Liver (tissue), 9 donors: Measurements from ENCODE around the gene COL20A1. TPM values are rescaled to one million over a fixed set of nuclear protein-coding genes. Genes with fewer than 3 reads are reported as not detected.

Experiments
- DNase-seq: peaks from one replicate; pipeline ENCODE4 v3.0.0-alpha.2; 2017; ENCODE audit warnings: low spot score
- H3K27ac ChIP-seq, 2 donors: one replicate each; pipeline ENCODE4 v1.7.0; 2013; ENCODE audit warnings: inconsistent platforms in 2 of 2, low read length in 2 of 2, control low read depth in 1 of 2, low read depth in 1 of 2, mild to moderate bottlenecking in 1 of 2
- H3K27me3 ChIP-seq, 4 donors: one replicate each; pipeline versions ENCODE4 v1.6.1 to v1.7.0; 2013; ENCODE audit warnings: low read length in 3 of 4, inconsistent platforms in 1 of 4, mild to moderate bottlenecking in 1 of 4, moderate library complexity in 1 of 4; ENCODE audit not compliant: control insufficient read depth in 4 of 4, insufficient read depth in 4 of 4
- H3K36me3 ChIP-seq, 4 donors: one replicate each; pipeline versions ENCODE4 v1.6.1 to v1.7.0; 2013; ENCODE audit warnings: low read length in 3 of 4, mild to moderate bottlenecking in 3 of 4, low read depth in 1 of 4, moderate library complexity in 1 of 4; ENCODE audit not compliant: control insufficient read depth in 4 of 4, insufficient read depth in 3 of 4
- H3K4me1 ChIP-seq, 4 donors: one replicate each; pipeline versions ENCODE4 v1.6.1 to v1.7.0; 2013; ENCODE audit warnings: low read length in 3 of 4, mild to moderate bottlenecking in 3 of 4, moderate library complexity in 1 of 4; ENCODE audit not compliant: control insufficient read depth in 4 of 4, insufficient read depth in 4 of 4
- H3K4me3 ChIP-seq, 3 donors: one replicate each; pipeline versions ENCODE4 v1.6.1 to v1.7.0; 2013; ENCODE audit warnings: low read length in 3 of 3, control low read depth in 1 of 3, low read depth in 1 of 3, mild to moderate bottlenecking in 1 of 3
- H3K9ac ChIP-seq, 2 donors: one replicate each; pipeline ENCODE4 v1.7.0; 2013; ENCODE audit warnings: low read length in 2 of 2, mild to moderate bottlenecking in 2 of 2, moderate library complexity in 2 of 2, control low read depth in 1 of 2, low read depth in 1 of 2
- H3K9me3 ChIP-seq, 4 donors: one replicate each; pipeline versions ENCODE4 v1.6.1 to v1.7.0; 2013; ENCODE audit warnings: low read length in 3 of 4; ENCODE audit not compliant: control insufficient read depth in 4 of 4
- ATF3 ChIP-seq: IDR thresholded peaks from 2 replicates; pipeline ENCODE4 v1.6.1; 2016; ENCODE audit warnings: antibody characterized with exemption
- CTCF ChIP-seq: fragments of 150-350 bp; IDR thresholded peaks from 2 replicates; pipeline ENCODE4 v1.5.1; 2017; ENCODE audit warnings: improper control_type of control experiment, low read depth, low read length; ENCODE audit not compliant: missing input control
- FOXA1 ChIP-seq: IDR thresholded peaks from 2 replicates; pipeline ENCODE4 v1.6.1; 2016; ENCODE audit warnings: antibody characterized with exemption
- HNF4A ChIP-seq, 2 donors: conservative IDR thresholded peaks; 2 replicates each; pipeline ENCODE4 v1.6.1; 2016; ENCODE audit warnings: antibody characterized with exemption in 2 of 2, mild to moderate bottlenecking in 2 of 2
- HNF4G ChIP-seq: IDR thresholded peaks from 2 replicates; pipeline ENCODE4 v1.6.1; 2016; ENCODE audit warnings: antibody characterized with exemption
- JUND ChIP-seq, 2 donors: IDR thresholded peaks; 2 replicates each; pipeline ENCODE4 v1.6.1; 2016; ENCODE audit warnings: antibody characterized with exemption in 2 of 2
- RAD21 ChIP-seq, 2 donors: IDR thresholded peaks; 2 replicates each; pipeline ENCODE4 v1.6.1; 2016; ENCODE audit warnings: antibody characterized with exemption in 2 of 2, mild to moderate bottlenecking in 2 of 2
- REST ChIP-seq: IDR thresholded peaks from 2 replicates; pipeline ENCODE4 v1.6.1; 2016; ENCODE audit warnings: antibody characterized with exemption, mild to moderate bottlenecking
- SP1 ChIP-seq: IDR thresholded peaks from 2 replicates; pipeline ENCODE4 v1.6.1; 2018; ENCODE audit warnings: antibody characterized with exemption, mild to moderate bottlenecking
- TAF1 ChIP-seq: conservative IDR thresholded peaks from 2 replicates; pipeline ENCODE4 v1.6.1; 2016; ENCODE audit warnings: antibody characterized with exemption, mild to moderate bottlenecking
- ZBTB33 ChIP-seq: IDR thresholded peaks from 2 replicates; pipeline ENCODE4 v1.6.1; 2016; ENCODE audit warnings: antibody characterized with exemption
- WGBS: extraction: QIAGEN DNeasy Blood & Tissue Kit; methylation state at CpG from one replicate; pipeline ENCODE4 v1.1.7; 2013; 5-methylcytosine and 5-hydroxymethylcytosine counted together
- polyA plus RNA-seq, 2 donors: library from polyadenylated mRNA; stranded (reverse) in 1 of 2; unstranded in 1 of 2; fragments of 200-250 nt in 1 of 2; fragments of >200 nt in 1 of 2; fragmentation: Nextera tagmentation in 1 of 2; extraction: Ambion mirVana in 1 of 2; gene quantifications; one replicate each; pipeline versions ENCODE4 v1.2.1 to v1.2.3, GENCODE V29; 2013 to 2015
- total RNA-seq, 2 donors: library from RNA; depleted of rRNA; stranded (reverse); fragments of >200 nt; gene quantifications; one replicate each; pipeline ENCODE4 v1.2.3, GENCODE V29; 2014
- donor health status: healthy.
- donor health status: healthy.
- donor health status: healthy.
- donor health status: healthy.
- donor health status: healthy.

Gene COL20A1
- total and polyA plus RNA-seq, 4 donors, result not detected

- TF ChIP-seq REST, result no peak
These were observed 14.3 kb upstream of the COL20A1 start (continued) for GRCh38 chr20:63278661-63279060.

- H3K4me1 ChIP-seq, result peaks cover 0 to under 1% (median 0%) of the 10 kb centered on the region in 4 donors
- no peak overlapping the region for H3K27ac ChIP-seq
- H3K36me3 ChIP-seq, result peaks cover 8 to 75% (median 17%) of the 10 kb centered on the region in 4 donors
- no peaks in the 10 kb centered on the region for H3K9me3 ChIP-seq
- TF ChIP-seq CTCF (no peak), ATF3 (no peak), SP1 (no peak), HNF4A (conservative IDR thresholded peaks at IDR 0.05) (no peak), FOXA1 (no peak), REST (no peak), HNF4G (no peak), TAF1 (no peak), RAD21 (IDR thresholded peaks at IDR 0.05) (no peak), JUND (IDR thresholded peaks at IDR 0.05) (no peak), ZBTB33 (no peak)
- 95% methylated on average over 15 of the region's 15 CpGs for WGBS
- H3K9ac ChIP-seq, result no peak overlapping the region
- DNase-seq, result no peak
- no peaks in the 10 kb centered on the region for H3K27me3 ChIP-seq
- H3K4me3 ChIP-seq, result no peak overlapping the region
These were observed 13.1 kb upstream of the COL20A1 start for GRCh38 chr20:63279931-63280330.
